Measurements from ENCODE around the gene EFCAB6.

EFCAB6 gene

DNA sequence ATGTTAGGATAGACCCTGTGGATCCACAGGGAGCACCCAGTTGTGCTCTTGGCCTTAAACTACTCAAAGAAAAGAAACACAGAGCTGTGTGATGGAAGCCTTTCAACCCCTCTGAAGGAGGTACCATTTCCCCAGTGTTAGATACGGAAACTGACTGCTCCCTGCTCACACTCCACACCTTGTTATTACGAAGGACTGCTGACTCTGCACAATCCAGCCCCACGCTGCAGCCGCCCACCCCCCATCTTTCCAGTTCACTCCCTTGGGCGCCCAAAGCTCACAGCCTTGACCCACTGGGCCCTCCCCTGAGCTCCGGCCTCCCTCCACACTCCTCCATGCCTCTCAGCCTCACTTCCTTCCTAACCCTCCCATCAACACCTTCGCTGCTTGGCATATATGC is 75.5 kb downstream of the EFCAB6 start:
- TF ChIP-seq, protein P1, sequence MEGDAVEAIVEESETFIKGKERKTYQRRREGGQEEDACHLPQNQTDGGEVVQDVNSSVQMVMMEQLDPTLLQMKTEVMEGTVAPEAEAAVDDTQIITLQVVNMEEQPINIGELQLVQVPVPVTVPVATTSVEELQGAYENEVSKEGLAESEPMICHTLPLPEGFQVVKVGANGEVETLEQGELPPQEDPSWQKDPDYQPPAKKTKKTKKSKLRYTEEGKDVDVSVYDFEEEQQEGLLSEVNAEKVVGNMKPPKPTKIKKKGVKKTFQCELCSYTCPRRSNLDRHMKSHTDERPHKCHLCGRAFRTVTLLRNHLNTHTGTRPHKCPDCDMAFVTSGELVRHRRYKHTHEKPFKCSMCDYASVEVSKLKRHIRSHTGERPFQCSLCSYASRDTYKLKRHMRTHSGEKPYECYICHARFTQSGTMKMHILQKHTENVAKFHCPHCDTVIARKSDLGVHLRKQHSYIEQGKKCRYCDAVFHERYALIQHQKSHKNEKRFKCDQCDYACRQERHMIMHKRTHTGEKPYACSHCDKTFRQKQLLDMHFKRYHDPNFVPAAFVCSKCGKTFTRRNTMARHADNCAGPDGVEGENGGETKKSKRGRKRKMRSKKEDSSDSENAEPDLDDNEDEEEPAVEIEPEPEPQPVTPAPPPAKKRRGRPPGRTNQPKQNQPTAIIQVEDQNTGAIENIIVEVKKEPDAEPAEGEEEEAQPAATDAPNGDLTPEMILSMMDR (IDR thresholded peaks at IDR 0.05; ENCODE audit: low read depth, low read length) = no peak
- no peak overlapping the region for H3K4me3 ChIP-seq (replicated peaks in 1 of 2; ENCODE audit: low read depth in 2 of 2, low read length in 2 of 2)
- no peak for DNase-seq (ENCODE audit: low read depth in 2 of 2)

DNA sequence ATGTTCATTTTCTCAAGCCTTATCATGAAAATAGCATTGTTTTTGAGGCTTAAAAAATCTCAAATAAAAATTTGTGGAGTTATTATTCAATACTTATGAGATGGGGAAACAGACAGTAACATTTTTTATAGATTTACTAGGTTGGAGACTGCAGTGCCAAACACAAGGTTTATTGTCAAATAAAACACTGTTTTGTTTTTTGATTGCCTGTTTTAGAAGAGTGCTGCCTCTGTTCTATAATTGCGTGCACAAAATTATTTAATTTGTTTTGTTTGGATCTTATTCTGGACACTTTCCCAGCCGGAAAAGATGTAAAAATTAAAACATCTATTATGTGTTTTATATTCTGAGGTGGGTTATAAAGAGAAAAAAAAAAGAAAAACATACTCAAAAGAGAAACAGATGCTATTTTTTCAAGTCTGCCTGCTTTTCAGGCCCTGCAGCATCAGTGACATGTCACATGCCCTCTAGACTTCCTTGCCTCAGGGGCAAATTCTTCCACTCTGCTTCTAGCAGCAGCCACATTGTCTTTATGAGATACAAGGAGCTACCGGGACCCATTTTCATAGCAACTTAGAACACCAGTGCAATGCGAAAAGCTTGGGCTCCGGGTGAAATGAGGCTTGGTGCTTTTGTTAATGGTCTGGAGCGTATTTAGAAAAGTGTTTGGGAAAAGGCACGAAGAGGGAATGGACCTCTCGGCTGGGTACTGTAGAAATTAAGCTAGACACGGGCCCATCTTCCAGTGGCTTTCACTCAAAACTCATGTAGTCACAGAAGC is 77.5 kb downstream of the EFCAB6 start:
- H3K4me3 ChIP-seq (replicated peaks in 1 of 2; ENCODE audit: low read depth in 2 of 2, low read length in 2 of 2) = no peak overlapping the region
- TF ChIP-seq, protein P1 (IDR thresholded peaks at IDR 0.05; ENCODE audit: low read depth, low read length) = no peak
- DNase-seq (ENCODE audit: low read depth in 2 of 2) = no peak

DNA sequence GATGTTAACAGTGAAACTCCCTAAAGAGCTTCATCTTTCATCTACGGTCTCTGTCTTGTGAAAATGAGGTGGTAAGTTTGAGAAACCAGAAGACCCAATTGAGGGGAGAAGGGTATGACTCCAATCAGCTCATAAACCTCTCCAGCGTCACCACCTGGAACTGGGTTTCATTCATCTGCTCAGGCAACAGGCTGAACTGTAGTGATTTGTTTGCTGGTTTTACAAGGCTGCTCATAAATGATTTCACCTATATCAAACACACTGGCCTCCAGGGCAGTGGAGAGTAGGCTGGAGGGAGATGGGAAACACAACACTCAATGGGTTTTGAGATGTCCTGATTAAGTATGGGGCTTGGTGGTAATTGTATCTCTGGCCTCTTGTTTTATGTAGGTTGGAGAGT is 79.0 kb downstream of the EFCAB6 start:
- no peak for DNase-seq (ENCODE audit: low read depth in 2 of 2)
- TF ChIP-seq, protein P1 (IDR thresholded peaks at IDR 0.05; ENCODE audit: low read depth, low read length) = no peak
- no peak overlapping the region for H3K4me3 ChIP-seq (replicated peaks in 1 of 2; ENCODE audit: low read depth in 2 of 2, low read length in 2 of 2)

DNA sequence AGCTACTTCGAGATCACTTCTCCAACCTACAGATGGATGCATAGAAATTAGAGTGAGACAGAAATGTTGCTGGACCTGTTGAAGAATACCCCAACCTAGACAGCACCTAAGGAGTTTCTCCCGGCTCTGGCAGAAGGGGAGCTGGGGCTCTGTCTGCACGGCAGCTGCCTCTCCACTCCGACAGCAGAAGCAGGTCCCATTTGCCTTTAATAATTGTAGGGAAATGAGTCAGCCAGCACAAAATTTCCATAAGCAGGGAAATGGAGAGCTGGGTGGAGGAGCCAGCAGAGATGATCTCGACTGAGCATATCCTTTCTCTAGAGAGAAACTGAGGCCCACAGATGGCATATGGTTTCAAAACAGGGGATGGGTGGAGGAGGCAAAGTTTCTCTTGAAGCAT is 80.1 kb downstream of the EFCAB6 start:
- DNase-seq (ENCODE audit: low read depth in 2 of 2) = no peak
- TF ChIP-seq, protein P1 (IDR thresholded peaks at IDR 0.05; ENCODE audit: low read depth, low read length) = no peak
- H3K4me3 ChIP-seq (replicated peaks in 1 of 2; ENCODE audit: low read depth in 2 of 2, low read length in 2 of 2) = no peak overlapping the region

DNA sequence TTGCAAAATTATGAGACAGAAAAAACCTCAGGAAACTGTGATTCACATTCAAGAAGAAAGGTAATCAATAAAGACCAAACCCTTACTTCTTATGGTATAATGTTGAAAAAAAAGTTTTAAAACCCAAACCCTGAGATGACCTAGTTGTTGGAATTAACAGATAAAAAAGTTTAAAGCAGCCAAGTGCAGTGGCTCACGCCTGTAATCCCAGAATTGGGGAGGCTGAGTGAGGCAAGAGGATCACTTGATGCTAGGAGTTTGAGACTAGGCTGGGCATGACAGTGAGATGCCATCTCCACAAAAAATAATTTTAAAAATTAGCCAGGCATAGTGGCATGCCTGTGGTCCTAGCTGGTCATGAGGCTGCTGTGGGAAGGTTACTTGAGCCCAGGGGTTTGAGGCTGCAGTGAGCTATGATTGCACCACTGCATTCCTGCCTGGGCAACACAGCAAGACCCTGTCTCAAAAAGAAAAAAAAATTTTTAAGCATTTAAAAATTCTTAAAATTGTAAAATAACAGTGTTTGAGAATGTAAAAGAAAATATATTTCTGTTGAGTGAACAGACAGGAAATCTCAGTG is 85.1 kb downstream of the EFCAB6 start:
- no peak for DNase-seq (ENCODE audit: low read depth in 2 of 2)
- H3K4me3 ChIP-seq (replicated peaks in 1 of 2; ENCODE audit: low read depth in 2 of 2, low read length in 2 of 2) = no peak overlapping the region
- TF ChIP-seq, protein P1 (IDR thresholded peaks at IDR 0.05; ENCODE audit: low read depth, low read length) = no peak

DNA sequence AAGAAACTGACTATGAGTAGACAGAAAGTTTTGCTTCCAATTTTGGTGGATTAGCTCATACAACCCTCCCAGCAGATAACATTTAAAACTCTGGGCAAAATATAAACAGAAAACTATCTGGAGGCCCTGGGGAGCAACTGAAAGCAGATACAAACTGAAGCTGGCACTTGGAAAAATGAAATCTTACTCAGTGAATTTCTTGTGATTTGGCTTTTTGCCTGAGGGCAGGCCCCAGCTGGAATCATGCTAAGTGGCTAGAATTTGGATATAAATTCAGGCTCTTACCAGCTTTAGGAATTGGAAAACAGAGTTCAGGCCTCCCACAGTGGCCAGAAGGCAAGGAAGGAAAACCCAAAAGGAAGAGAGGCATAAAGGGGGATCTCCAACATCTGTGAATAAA is 85.8 kb downstream of the EFCAB6 start:
- peak in 1 of 2 donors; percentile 73 for DNase-seq (ENCODE audit: low read depth in 2 of 2)
- H3K4me3 ChIP-seq (replicated peaks in 1 of 2; ENCODE audit: low read depth in 2 of 2, low read length in 2 of 2) = no peak overlapping the region
- TF ChIP-seq, protein P1 (IDR thresholded peaks at IDR 0.05; ENCODE audit: low read depth, low read length) = no peak

Measured in cardiac fibroblast (primary cell).